GM19455 (cell line): ENCODE data around the gene SCN4A.

ENCODE experiments used
- ATAC-seq: cut with Tn5 transposase; IDR thresholded peaks from one replicate; pipeline ENCODE4 v1.9.1; 2021; ENCODE audit not compliant: unreplicated experiment

Gene SCN4A

DNA sequence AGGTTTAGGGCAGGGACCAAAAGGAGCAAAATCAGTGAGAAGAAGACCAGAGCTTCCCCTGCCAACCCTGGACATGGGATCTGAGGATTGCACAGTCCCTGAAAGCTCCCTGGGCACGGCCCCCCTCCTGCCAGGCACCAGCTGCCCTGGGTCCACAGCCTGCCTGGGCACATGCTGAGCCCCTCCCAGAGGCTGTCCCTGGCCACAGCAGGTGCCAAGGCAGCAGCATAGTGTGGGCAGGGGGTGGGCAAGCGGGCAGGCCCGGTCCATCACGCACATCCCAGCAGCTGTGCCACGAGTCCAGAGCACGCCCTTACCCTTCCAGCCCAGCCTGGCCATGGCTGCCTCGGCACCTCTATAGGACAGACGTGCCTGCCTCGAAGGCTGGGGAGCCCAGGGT lies 12.7 kb downstream of the SCN4A start:
- ATAC-seq, result no peak

DNA sequence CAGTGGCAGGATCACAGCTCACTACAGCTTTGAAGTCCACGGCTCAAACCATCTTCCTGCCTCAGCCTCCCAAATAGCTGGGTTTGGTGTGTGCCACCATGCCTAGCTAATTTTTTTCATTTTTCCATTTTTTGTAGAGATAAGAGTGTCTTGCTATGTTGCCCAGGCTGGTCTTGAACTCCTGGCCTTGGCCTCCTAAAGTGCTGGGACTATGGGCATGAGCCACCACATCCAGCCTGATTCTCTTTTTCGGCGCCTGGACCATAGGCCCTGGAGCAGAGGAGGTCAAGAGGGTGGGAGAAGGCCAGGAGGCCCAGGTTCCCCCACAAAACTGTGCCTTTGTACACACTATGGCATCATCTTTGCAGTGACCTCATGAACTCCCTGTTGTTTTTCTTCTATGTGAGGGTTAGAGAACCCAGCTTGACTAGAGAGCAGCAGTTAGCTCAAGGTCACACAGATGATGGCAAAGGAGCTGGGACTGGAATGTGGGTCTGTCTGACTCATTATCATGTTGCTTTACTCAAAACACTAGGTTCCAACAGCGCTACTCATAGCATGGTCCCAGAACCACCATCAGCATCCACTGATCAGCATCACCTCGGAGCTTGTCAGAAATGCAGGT lies 16.3 kb downstream of the SCN4A start:
- ATAC-seq, result no peak

DNA sequence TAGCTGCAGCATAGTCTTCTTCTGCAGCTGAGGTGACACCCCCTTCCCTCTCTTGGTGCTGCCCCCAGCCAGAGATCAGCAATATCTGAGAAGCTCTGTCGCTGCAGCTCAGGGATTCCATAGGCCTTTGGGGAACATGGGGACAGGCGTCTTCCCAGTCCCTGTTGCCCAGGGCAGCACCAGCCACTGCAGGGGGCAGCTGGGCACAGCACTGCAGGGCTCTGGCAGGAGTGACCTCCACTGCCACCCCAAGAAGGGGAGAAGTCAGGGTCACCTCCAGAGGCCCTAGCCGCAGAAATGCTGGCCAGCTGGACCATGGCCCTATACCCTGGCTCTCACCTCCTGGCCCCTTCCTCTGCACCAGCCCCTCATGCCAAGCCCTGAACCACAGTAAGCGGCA lies 16.9 kb downstream of the SCN4A start:
- ATAC-seq, result no peak

DNA sequence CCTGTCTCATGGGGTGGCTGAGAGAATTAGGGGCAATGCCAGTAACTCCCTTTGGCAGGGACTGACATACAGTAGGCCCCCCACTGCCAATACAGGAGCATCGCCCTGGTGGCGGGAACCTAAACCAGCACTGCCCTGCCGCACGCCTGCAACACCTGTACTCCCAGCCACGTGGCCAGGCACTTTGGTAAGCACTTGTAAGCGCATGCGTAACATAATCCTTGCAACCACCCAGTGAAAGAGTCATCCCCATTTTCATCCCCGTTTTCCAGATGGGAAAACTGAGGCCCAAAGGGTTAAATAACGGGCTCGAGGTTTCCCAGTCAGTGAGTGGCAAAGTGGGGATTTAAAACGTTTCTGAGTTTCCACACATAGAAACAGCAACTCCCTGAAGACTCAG lies 17.5 kb downstream of the SCN4A start:
- ATAC-seq, result no peak

DNA sequence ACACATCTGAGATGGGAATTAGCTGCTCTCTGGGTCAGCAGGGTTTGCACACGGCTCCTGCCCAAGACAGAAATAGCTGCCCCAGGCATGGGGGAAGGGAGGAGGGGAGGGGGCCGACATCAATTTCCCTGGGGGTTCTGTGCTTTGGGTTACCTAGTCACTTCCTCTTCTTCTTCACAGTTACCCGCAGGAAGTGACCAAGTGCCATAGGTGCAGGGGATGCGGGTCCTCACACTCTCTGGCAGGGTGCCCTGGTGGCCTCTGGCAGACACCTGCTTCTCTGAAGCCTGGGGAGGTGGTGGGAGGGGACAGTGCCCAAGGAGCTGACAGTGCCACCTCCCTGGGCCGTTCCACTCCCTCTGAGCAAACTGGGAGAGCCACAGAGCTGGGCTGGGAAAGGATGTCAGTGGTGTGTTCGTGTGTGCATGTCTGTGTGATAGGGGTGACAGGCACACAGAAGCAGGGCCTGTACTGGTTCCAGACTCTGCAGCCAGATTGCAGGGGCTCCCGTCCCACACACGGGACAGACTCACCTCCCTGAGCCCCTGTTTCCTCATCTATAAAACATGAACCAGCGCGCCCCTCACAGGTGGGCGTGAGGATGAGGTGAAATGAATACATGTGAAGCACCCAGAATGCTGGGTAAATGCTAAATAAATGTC lies 18.2 kb downstream of the SCN4A start:
- no peak for ATAC-seq

DNA sequence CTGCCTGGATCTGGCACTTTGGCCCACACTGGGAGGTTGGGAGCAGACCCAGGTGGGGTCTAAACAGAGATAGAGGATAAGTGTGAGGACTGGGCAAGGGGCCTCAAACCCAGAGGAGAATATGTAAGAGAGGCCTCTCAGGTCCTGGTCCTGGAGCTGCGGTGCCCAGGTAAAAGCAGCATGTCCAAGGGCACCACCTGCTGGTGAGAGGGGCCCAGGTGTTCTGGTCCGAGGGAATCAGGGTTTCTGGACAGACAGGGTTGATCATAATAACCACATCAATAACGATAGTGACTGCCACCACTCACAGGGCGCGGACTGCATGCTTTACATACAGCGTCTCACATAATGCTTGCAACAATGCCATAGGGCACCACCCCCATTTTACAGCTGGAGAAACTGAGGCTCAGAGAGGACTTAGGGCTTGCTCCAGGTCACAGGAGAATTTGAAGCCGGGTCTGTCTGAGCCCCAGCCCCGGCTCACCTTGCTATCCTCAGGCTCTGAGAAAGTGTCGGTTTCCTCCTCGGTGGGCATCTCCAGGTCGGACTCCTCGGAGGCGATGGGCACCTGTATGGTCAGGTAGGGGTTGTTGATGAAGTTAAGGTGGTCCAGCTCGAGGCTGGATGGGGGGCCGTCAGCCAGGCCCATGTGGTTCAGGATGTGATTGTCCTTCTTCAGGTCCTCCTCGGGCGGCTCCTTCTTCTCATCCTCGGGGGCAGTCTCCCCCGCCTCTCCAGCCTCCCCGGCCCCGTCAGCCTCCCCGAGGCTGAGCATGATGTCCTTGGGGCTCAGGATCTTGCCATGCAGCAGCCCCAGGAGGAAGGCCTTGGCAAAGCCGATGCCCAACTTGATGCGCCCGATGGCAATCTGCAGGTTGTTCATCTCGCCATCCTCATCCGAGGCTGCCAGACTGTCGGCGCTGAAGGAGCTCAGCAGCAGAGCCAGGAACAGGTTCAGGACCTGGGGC lies 21.5 kb downstream of the SCN4A start:
- ATAC-seq, result no peak

DNA sequence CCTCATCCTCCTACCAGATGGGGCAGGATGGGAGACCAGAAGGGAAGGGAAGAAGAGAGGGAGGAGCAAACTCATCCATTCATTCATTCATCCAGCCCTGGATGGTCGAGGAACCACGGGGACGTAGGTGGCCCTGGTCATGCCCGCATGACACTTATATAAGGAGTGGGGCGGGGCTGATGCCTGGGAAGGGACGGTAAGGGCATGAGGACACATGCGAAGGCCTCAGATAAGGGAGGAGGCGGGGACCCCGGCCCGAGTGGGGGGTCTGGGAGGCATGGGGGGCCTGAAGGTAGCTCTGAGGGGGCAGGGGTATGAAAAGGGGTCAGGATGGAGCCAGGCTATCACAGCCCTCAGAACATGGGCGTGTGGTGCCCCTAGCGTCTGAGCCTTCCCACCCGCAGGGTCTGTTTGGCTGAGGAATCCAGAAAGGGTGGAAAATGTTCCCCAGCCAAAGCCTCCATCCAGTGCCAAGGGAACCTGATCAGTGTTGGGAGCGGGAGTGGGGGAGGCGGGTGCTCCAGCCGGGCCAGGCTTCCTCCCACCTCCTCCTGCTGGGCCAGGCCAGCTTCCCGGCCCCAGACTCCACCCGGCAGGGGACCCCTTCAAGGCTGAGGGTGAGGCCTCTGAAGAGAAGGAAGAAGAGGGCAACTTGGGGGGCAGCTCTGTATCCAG lies 23.0 kb downstream of the SCN4A start:
- ATAC-seq, result no peak

DNA sequence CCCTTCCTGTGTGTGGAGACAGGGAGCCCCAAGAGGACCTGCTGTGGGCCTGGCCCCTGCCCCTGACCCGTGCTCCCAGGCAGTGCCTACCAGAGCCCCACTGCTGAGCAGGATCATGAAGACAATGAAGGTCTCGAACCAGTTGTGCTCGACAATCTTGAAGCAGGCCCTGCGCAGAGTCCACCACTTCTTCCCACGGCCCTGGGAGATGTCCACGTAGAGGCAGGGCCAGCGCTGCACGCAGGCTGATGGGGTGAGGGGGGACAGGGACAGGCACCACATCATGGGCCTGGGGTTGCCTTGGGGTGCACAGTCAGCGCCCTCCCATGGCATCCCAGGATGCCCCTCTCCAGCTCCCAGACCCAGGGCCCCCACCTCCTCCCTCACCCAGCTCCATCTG lies 24.2 kb downstream of the SCN4A start:
- no peak for ATAC-seq

DNA sequence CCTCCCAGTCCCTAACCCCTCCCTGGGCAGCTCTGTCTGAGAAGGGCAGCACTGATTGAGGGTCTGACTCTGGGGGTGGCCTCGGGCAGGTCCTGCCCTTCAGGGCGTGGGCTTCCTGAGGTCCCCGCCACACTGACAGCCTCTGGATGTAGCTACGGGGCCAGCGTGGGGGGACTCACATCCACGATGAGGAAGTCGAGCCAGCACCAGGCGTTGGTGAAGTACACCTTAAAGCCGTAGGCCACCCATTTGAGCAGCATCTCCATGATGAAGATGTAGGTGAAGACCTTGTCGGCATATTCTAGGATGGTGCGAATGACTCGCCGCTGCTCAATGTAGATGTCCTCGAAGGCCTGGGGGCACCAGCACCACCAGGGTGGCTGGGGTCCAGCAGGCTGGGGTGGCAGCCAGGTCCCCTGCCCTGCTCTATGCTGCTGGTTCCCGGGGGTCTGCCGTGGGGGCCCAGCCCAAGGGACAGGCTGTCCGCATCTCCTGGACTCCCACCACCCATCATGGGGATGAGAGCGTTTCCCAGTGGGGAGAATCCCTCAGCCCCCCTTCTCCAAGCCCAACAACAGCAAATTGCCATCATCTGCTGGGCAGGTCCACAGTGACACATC lies 24.9 kb downstream of the SCN4A start:
- no peak for ATAC-seq

DNA sequence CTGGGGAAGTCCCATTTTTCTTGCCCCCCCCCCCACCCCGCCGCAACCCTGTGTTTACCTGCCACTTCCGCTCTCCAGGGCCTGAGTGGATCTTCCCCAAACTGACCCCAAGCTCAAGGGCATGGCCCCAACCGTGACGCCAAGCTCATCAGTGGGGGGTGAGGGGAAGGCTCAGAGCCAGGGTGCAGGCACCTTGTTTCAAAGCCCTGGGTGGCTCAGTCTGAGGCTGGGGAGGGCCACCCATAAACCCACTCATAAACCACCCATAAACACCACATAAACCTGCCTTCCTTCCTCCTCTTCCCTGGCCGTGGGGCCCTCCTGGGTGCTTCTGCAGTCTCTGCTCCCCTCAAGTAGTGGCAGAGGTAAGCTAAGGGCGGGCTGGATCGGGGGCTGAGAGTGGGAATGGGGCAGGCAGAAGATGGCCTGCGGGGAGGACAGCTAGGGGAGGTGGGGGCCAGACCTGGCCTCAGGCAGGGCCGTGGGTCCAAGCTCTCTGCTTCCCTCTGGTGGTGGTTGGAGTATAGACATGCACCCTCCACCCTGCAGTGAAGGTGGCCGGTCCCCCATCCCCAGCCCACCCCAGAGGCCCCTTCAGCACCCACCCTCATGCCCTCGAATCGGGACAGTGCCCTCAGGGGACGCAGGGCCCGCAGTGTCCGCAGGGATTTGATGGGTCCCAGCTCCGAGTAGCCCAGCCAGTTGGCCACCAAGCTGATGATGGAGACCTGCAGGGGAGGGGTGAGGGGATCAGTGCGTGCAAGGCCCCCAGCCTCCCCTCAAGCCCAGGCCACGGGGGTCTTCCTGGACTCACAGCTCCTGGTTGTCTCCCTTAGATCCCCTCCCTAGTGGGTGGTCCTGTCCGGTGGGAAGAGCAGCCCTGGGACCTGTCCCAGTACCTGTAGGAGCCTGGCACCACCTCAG lies 26.0 kb downstream of the SCN4A start:
- ATAC-seq, result peak; percentile 61

DNA sequence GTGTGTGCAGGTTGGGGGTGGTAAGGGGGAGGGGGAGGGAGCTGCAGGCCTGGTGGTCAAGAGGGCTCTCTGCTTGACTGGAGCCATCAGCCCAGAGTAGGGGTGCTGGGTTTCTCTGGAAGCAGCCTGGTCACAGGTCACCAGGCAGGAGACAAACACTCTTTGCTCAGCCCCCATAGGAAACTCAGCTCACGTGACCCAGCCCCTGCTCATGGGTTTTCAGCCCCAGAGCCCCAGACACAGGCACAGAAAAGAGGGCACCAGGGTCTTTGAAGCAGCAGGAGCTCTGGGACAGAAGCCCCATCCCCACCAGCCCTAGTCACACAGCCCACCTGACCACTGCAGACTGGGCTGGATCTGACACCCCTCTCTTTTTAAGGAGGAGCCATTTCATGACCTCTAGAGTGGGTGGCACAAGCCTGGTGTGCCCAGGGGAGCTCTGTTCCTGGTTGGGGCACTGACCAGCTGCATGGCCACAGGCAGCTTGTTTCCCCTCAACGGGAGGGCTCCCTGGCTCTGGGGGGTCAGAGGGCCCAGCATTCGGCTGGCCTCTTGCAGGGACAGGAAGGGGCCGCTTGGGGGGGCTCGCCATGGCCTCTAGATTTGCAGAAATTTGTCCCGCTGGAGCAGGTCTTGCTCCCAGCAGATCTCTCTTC lies 26.8 kb downstream of the SCN4A start:
- ATAC-seq, result no peak

DNA sequence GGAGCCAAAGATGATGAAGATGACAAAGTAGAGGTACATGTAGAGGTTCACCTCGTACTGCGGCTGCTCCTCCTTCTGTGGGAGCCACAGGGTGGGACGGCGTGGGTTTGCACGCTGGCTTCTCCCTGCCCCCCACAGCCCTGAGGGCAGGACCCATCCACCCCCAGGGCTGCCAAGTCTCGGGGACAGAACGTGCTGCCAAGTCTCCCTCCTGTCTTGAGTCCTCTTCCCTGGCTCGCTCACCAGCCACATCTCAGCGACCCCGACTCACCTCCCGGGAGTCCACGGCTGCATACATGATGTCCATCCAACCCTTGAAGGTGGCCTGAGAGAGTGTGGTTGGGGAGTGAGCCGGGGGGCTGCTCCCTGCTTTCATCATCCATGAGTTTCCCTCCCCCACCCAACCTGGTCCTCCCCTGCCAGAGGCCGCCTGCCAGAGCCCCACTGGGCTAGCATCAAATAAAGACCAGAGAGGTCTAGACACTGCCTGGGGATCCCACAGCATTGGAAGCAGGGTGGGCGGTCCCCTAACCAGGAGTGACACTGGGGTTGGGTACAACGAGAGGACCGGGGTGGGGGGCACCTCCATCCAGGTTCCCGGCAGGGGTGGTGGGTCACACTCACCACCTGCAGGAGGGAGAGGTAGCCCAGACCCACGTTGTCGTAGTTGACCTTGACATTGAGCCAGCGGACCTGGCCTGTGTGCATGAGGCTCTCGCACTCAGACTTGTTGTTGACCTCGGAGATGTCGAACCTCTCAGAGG lies 27.8 kb downstream of the SCN4A start:
- no peak for ATAC-seq

DNA sequence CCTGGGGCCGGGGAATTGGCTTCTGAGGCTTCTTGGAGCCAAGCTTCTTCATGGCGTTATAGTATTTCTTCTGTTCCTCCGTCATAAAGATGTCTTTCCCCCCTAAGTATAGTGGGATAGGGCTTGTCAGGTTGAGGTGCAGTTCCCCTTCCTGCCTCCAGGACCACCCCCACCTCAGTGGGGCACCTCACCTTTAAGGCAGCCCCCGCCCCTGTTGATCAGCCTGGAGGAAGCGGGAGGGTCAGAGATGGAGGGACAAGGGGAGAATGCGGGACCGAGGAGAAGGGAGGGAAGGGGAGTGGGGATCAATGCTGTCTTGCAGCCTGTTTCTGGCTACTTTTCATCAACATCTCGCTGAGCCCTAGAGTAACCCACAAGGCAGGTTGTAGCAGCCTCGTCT lies 29.0 kb downstream of the SCN4A start:
- no peak for ATAC-seq

DNA sequence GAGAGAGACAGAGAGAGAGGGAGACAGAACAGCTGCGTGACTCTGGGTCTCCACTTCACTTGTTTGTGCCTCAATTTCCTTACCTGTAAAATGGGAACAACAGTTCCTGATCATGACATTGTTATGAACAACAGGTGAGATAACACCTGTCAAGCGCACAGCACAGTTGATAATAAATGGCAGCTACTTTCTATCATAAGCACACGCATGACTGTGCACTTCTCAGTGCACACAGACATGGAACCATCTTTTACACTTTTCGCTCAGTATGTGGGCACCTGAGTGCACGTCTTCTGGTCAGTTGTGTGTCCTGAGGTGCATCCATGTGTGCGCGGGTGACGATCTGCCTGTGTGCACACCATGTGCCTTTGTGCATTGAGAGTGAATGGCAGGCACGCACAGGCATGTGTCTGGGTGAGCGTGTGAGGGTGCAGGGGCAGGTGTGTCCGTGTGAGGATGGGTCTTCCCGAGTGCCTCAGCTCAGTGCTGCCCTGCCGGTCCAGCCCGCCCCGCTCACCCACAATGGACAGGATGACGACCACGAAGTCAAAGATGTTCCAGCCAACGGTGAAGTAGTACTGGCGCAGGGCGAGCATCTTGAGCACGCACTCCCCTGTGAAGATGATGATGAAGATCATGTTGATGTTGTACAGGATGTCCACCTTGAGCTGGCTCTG lies 30.3 kb downstream of the SCN4A start:
- no peak for ATAC-seq

DNA sequence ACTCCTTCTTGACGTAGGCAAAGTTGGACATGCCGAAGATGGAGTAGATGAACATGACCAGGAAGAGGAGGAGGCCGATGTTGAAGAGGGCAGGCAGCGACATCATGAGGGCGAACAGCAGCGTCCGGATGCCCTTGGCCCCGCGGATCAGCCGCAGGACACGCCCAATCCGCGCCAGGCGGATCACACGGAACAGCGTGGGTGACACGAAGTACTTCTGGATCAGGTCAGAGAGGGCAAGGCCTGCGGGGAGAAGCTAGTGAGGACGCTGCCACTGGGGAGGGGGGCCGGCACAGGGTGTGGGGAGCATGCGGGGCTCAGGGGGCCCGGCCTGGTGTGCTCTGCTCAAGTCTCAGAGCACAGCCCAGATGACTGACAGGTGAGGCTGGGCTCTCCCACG lies 31.0 kb downstream of the SCN4A start:
- no peak for ATAC-seq

DNA sequence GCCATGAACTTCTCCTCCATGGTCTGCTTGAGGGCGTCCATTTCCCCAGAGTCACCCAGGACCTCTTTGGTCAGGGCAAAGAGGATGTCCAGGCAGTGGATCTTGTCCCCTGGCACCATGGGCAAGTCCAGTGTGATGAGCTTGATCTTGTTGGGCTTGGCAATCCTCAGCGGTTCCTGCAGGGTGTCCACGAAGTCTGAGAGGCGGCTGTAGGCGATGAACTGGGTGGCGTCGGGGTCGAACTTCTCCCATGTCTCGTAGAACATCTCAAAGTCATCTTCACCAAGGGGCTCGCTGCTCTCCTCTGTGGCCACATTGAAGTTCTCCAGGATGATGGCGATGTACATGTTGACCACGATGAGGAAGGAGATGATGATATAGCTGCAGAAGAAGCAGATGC lies 31.6 kb downstream of the SCN4A start:
- no peak for ATAC-seq

DNA sequence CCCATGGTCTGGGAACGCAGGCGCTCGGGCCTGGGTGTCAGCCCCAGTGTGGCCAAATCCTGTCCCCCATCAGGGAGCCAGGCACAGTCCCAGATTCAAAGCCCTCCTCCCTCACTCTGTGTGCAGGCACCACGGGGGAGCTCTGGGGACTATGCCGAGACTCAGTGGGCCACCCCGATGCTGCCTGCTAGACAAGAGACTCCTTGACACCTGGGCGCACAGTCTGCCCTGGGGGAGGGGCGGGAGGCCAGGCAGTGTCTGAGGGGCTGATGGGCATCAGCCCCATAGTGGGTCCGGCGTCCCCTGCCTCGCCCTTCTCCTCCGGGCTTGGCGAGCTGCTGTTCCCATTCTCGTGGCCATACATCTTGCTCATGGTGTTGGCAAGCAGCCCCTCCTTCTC lies 32.1 kb downstream of the SCN4A start:
- no peak for ATAC-seq

DNA sequence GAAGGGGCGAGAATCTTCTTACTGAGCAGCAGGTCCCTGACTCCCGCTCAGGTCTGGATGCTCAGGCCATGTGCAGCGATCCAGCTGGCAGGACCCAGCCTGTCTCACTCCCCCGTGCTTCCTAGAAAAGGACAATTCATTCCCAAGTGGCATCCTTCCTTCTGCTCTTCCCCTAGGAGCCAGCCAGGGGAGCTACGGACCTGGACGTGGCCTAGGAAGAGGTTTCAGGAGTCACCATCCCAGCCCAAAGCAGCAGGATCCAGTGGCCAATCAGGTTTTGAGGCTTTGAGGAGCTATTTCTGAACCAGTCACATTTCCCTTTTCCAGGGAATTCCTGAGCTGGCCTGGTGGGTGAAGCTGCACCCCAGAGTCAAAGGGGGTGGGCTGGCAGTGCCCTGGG lies 32.8 kb downstream of the SCN4A start:
- no peak for ATAC-seq
